Left lobe of liver (tissue), 2 donors: ENCODE results near the gene SHCBP1. TPM values are rescaled to one million over a fixed set of nuclear protein-coding genes. Genes with fewer than 3 reads are reported as not detected.
"Not testable (repeated sequence)": the region's sequence is repeated elsewhere in the genome, so short reads cannot be mapped to it uniquely, and the experiment has no call there.

ENCODE experiments used
- ATAC-seq: fragments of 200-7000 bp; cut with Tn5 transposase; one replicate; pipeline ENCODE4 v1.9.1; 2020; ENCODE audit warnings: mild to moderate bottlenecking, moderate library complexity
- DNase-seq: peaks from one replicate; pipeline ENCODE4 v3.0.0-alpha.2; 2020; ENCODE audit warnings: low spot score
- total RNA-seq: library from RNA; stranded (reverse); gene quantifications from one replicate; pipeline ENCODE4 v1.2.1, GENCODE V29; 2021
- donor health status: DM: no; HTN: no; CAD: no; lungs with moderate emphysema.
- donor health status: DM: no; HTN: yes; CAD: no.

SHCBP1 gene, protein sequence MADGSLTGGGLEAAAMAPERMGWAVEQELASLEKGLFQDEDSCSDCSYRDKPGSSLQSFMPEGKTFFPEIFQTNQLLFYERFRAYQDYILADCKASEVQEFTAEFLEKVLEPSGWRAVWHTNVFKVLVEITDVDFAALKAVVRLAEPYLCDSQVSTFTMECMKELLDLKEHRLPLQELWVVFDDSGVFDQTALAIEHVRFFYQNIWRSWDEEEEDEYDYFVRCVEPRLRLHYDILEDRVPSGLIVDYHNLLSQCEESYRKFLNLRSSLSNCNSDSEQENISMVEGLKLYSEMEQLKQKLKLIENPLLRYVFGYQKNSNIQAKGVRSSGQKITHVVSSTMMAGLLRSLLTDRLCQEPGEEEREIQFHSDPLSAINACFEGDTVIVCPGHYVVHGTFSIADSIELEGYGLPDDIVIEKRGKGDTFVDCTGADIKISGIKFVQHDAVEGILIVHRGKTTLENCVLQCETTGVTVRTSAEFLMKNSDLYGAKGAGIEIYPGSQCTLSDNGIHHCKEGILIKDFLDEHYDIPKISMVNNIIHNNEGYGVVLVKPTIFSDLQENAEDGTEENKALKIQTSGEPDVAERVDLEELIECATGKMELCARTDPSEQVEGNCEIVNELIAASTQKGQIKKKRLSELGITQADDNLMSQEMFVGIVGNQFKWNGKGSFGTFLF
- total RNA-seq, result not detected

DNA sequence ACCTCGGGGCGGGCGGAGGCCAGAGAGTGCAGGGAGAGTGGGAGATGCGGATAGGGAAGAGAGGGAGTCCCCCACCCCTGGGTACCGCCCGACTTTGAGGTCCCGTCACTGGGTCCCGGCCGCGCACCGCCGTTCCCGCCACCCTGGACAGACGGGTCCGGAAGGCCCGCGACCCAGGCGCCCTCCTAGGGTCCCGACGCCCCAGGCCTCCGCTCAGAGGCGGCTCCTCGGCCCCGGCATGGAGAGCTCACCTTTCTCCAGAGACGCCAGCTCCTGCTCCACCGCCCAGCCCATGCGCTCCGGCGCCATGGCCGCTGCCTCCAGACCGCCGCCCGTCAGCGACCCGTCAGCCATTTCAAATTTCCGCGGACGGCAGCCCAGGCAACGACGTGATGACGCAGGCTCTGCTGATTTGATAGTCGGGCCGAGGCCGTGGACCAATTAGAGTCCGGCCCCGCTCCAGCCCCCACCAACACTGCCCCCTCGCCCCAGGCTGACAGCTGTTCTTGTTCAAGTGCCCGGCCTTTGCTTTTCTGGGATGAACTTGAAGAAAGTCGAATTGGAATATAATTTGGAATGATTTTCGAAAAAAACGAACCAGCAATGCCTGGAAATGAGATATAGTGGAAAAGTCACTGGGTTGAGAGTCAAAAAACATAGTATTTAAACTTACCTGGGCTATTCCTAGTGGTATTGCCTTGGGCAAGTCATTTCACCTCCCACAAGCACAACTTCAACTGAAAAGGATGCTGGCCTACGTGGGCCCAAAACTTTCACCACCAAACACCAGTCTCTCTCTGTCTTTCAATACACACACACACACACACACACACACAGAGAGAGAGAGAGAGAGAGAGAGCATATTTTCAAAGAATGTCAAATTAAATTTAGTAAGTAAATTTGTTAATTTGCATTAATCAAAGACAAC, at the start of gene SHCBP1:
Gene SHCBP1, minus strand, starts transcription at position 374 of the 928 bp plus-strand sequence. Its CDS starts 20 bp downstream, at position 354.
- DNase-seq (peak; percentile 57), ATAC-seq (peak; percentile 42)

DNA sequence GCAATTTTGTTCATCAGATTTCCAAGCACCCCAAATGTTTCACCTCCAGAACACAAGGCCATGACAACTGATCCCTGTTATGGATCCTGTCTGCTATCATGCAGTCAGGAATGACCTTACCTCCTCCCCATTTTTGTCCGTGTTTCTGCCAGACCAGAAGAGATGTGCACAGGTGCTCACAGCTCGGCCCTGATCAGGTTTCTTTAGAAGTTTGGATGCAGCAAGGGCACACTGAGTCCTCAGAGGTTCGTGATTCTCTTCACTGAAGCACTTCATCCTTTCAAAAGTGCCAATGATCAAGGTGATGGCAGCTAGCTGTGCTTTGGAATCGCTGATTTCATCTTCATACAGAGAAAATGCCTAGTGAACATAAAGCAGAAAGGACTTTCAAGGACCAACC, 40.9 kb upstream of the SHCBP1 start:
- DNase-seq, result no peak
- ATAC-seq, result no peak

DNA sequence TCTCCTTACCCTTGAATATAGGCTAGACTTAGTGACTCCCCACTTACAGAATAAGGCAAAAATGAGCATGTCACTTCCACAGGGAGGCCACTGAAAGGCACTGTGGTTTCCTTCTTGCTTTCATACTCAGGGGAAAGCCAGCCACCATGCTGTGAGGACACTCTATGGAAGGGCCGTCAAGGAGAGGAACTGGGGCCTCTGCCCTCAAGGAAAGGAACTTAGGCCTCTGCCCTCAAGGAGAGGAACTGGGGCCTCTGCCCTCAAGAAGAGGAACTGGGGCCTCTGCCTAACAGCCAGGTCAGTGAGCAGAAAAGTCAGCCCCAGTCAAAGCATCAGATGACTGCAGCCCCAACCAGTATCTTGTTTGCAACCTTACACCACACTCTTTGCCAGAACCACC, 37.7 kb upstream of the SHCBP1 start:
- DNase-seq (no peak), ATAC-seq (peak; percentile 70)

DNA sequence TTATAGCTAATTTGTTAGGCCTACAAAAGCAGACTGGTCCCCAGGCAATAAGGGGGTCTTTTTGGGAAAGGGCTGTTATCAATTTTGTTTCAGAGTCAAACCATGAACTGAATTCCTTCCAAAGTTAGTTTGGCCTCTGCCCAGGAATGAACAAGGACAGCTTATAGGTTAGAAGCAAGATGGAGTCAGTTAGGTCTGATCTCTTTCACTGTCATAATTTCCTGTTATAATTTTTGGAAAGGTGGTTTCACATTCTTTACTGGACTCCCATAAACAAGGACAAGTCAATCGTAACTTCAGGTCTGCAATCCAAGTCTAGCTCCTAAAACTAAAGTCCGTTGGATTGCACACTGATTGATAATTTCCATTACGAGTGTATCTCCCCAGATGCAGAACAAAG, 30.1 kb upstream of the SHCBP1 start:
- ATAC-seq, result no peak
- no peak for DNase-seq

DNA sequence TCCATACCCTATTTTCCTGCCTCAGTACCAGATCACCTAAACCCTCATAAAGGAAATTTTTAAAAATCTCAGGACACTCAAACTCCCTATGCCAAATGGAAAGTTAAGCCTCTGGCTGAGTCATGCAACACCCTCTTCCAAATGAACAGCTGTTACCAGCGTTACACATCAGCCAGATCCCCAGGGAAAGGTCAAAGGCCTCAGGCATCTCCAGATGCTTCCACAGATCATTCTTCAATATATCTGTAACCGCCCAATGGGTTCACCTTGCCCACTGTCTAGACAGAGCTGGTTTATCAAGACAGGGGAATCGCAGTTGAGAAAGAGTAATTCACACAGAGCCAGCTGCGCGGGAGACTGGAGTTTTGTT, 29.1 kb upstream of the SHCBP1 start:
- DNase-seq (no peak), ATAC-seq (no peak)

DNA sequence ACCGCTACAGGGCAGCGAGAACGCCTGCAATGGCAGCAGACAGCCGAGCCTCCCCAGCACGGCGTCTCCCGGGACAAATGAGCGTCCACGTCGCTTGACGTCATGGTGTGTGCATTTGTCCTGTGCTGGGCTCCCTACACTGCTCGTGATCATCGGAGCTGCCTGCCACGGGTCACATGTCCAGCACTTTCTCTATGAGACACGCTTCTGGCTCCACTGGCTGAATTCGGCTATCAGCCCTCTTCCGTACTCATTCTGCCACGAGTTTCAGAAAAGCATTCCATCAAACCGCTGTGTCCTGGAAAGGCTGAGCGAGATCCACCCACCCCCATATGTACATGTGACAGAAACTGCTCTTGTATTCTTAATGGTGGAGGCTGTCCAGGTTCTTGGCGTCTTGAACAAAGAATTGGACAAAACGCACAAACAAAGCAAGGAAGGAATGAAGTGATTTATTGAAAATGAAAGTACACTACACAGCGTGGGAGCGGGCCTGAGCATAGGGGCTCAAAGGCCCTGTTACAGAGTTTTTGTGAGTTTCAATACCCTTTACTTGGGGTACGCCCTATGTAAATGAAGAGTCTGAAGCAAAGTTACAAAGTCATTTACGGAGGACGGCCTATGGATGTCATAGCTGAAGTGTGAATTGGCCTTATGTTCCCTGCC, 28.5 kb upstream of the SHCBP1 start:
- ATAC-seq, result no peak
- no peak for DNase-seq

DNA sequence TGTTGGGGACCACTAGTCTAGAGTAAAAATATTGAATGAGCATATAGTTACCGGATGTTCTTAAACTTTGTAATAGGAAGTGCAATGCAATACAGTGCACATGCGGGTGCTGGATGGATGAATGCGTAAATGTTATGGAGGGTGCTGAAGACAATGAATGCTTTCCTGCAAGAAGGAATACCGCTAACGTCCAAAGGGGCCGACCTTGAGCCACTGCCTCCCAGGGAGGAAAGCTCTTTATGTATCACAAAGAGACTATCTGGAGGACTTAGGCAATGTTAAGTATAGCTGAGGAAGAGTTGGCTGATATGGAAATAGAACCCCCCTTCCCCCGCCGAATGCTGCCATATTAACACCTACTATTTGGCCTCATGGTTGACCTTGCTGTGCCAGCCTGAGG, 27.5 kb upstream of the SHCBP1 start:
- no peak for DNase-seq
- ATAC-seq, result no peak

DNA sequence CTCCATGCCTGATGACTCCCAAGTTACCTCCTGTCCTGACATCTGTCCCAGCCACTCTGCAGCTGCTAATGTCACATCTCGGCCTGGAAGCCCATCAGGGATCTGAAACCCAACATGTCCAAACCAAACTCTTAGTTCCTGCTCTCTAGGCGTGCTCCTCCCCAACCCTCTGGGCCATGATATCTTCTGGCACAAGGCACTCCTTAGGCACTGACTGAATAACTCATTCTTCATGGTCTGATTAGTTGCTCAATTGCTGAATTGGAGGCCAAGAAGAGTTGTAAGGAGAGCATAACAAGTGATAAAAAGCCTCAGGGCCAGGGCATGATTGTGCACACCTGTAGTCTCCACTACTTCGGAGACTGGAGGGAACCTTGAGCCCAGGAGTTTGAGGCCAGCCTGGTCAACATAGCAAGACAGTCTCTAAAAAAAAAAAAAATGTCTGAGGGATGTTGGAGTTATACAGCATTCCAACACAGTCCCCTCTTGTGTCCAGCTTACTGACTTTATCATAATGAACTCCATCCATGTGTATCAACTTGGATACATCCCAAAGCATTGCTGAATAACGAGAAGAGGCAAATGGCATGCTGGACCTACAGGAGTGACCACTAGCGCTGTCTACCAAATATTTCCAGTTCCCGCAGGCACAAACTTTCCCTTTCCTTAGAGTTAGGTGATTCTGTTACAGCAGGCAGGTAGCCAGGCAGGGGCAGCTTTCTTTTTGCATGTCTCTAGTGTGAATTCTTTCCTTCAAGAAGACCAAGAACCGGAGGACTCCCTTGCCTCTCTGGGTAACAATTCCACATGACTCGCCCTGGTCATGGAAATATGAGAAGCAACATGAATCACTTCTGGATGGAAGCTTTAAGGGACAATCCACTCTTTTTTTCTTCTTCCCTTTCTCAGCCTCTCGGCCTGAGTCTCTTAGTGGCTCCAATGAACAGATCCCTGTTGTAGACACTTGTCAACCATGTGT, 18.1 kb upstream of the SHCBP1 start:
- DNase-seq, result no peak
- no peak for ATAC-seq

DNA sequence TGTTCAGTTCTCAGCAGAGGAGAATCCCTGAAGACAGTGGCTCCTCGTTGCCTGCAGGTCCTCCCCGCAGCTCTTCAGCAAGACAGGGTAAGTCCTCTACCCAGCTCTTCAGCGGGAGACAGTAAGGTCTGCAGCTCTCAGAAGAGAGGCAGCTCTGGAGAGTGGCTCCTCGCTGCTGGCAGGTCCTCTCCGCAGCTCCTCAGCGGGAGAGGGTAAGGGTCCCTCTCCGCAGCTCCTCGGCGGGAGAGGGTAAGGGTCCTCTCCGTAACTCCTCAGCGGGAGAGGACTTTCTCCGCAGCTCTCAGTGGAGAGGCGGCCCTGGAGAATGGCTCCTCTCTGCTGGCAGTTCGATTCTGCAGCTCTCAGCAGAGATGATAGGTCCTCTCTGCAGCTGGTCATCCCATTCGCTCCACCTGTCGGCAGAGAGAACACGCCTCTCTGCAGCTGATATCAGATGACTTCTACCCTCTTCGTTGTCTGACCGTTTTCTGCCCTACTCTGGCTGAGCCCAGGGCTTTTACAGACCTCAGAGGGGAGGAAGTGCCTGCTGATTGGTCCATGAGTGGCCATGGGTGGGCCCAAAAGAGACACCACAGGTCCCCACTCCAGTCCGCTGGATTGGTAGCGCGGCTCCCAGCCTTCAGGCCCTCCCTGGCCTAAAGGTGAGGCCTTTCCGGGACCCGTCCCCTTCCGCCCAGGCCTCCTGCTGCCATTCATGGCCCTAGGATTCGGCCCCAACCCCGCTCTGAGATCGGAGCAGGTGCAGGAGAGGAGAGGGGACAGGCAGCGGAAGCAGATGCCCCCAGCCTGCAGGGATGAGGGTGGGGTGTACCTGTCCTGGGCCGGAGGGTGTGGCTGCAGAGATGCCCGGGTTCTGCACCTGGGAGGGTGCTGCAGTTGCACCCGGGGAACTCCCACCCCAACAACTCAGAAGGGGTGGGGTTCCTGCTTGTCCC, 11.9 kb upstream of the SHCBP1 start:
- DNase-seq, result no peak
- no peak for ATAC-seq

DNA sequence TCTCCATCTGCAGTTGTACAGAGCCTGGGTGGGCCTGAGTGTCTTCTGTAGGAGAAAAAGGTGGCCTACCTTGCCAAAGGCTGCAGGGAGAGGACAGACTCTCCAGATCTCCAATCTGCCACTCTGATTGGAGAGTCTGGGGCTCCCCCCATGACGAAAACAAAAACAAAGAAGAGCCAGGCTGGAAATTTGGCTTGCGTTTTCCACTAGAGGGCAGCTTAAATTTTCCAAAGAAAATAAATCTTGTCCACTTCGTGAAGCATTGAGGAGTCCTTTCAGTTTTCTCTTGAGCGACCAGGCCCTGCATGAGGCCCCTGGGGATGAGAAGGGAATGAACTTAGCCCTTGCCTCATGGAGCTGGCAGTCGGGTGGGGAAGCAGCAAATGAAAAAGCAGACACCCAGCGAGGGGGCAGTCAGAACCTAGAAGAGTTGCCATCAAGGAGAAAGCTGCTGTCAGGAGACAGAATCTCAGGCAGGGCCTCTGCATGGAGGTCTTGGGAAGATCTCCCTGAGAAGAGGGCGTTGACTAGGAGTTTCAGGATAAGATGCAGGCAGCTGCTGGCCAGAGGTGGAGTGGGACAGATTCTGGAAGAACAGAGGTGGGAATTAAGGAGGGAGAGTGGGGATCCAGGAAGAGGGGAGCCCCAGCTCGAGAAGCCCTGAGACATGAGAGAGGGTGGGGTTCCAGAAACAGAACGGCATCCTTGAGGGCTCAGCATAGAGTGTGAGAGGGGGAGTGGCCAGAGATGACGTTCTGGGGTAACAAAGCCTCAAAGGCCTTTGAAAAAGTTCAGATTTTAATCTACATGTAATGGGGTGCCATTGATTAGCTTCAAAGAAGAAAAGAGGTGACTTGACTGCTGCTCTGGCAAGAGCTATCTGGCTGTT, 8.4 kb upstream of the SHCBP1 start:
- ATAC-seq (no peak), DNase-seq (no peak)

DNA sequence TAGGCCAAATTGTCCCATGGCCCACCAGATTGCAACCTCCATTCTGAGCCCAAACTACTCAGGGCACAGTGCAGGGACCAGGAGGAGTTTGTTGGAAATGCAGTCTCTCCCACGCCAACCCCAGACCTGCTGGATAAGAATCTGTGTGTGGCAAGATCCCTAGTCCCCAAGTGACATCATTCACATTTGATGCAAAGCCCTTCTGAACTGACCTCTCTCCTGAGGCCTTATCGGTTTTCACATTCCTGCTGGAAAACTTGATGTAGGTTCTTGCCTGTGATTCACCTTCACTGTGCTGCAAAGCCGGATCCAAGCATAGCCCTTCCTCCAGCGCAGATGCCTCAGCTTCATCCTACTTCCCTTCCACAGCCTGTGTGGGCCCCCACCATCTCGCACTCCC, 6.6 kb upstream of the SHCBP1 start:
- DNase-seq, result no peak
- ATAC-seq, result no peak

DNA sequence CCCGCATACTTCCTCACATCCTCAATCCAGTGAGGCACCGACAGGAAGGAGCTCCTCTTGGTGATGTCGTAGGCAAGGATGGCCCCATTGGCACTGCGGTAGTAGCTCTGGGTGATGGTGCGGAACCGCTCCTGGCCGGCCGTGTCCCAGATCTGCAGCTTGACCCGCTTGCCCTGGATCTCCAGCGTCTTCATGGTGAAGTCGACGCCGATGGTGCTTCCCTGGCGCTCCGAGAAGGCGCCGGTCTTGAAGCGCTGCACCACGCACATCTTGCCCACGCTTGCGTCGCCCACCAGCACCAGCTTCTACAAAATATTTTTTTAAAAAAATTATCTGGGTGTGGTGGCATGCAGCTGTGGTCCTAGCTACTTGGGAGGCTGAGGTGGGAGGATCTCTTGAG, 5.5 kb upstream of the SHCBP1 start:
- DNase-seq, ATAC-seq: not testable (repeated sequence)

DNA sequence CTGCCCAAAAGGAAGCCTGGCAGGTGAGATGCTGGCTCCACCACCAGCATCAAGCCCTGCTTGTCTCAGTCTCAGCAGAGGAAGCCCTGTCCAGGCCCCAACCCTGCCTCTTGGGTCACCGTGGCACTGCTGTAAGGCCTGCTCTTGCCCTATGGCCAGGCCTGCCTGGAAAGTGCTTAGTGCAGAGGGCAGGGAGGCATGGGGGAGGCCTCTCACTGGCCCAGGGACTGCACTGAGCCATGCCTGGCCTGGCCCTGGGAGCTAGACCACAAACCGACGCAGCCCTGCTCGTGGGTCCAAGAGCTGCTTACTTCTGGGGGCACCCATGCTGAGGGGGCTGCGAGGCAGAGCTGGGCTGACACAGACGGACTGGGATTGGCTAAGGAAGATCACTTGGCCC, 3.7 kb upstream of the SHCBP1 start:
- not testable (repeated sequence) for DNase-seq
- peak; percentile 59 for ATAC-seq

DNA sequence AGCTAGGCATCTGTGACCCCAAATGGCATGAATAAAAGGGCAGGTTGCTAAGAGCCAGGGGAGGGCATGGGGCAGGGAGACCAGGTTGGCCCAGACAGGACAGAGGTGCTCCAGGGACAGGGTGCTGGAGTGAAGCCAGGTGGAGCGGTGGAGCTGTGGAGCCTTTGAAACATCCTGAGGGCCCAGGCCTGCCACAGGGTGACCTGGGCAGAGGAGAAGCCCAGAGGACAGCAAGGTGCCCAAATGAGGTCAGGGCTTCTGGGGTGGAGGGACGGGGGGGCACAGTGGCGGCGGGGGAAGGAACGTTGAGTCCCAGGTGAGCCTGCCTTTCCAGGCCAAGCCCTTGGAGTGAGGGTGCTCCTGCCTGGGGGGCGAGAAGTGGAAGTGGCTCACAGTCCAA, 2.5 kb upstream of the SHCBP1 start:
- ATAC-seq, result peak; percentile 84
- DNase-seq, result peak; percentile 51

DNA sequence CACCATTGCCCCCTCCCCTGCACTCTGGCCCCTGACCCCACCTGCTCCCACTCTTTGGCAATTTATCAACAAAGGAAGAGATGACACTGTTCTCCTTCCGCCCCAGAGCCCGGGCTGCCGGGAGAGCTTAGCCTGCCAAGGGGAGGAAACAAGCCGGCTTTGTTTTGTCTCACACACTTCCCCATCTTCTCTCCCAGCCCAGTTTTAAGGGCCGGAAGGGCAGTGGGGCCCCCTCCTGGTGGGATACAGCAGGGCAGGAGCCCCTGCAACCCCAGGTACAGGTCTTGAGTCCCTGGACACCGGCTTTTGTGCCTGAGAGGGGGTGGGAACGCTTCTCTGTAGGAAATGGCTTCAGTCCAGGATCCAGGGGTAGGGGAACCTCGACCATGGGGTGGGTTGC, 2.1 kb upstream of the SHCBP1 start:
- DNase-seq, result not testable (repeated sequence)
- ATAC-seq, result peak; percentile 30

DNA sequence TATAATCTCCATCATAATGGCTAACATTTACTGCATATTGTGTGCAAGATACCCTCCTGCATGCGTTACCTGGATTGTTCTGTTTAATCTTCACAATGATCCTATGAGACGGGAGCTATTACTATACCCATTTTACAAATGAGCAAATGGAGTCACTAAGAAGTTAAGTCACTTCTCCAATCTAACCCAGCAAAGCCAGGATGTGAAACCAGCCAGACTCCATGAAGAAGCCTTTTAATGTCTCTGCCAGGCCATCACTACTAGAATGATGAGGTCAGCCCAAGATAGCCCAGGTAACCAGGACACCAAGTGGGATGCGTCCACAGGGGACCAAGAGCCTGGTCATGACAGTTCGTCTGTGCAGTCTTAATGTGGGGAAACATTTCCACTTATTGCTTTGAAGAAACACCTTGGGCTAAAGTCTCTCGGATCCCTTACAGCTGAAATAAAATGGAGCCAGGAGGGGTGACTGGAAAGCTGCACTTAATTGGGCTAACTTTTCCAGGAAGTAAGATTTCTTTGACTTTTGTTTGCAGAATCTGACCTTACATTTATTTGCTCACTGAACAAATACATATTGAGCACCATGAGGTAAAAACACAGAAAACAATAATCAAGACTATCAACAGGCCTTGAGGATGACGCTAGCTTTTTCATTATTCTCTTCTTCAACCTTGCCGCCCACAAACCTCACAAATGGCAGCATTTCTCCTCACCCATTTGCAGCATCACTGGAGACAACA, 926 bp upstream of the SHCBP1 start:
- DNase-seq (no peak), ATAC-seq (no peak)
